Neutrophil (primary cell): ENCODE data around the gene ARHGEF6.

ENCODE experiments used
- H3K27ac ChIP-seq: fragments of 200-600 bp; sonication (generic); 2 replicates; pipeline ENCODE4 v1.5.1; 2016; ENCODE audit warnings: mild to moderate bottlenecking, moderate library complexity
- H3K27me3 ChIP-seq: fragments of 200-600 bp; sonication (generic); 2 replicates; pipeline ENCODE4 v1.6.0; 2016; ENCODE audit warnings: mild to moderate bottlenecking
- H3K36me3 ChIP-seq: fragments of 200-600 bp; sonication (generic); 2 replicates; pipeline ENCODE4 v1.5.1; 2017
- H3K4me1 ChIP-seq, 2 experiments: fragments of 200-600 bp in 1 of 2; sonication (generic) in 1 of 2; 1 replicate in 1 of 2; 2 replicates in 1 of 2; pipeline versions ENCODE4 v1.5.1 to v1.6.1; 2013 to 2016; ENCODE audit warnings: low read depth in 1 of 2, low read length in 1 of 2, mild to moderate bottlenecking in 1 of 2, moderate library complexity in 1 of 2; ENCODE audit not compliant: control insufficient read depth in 1 of 2, insufficient read depth in 1 of 2
- H3K4me3 ChIP-seq, 2 experiments: fragments of 200-600 bp in 1 of 2; sonication (generic) in 1 of 2; 1 replicate in 1 of 2; 2 replicates in 1 of 2; pipeline ENCODE4 v1.5.1; 2013 to 2016; ENCODE audit warnings: low read depth in 1 of 2, low read length in 1 of 2, mild to moderate bottlenecking in 1 of 2, moderate library complexity in 1 of 2
- H3K9me3 ChIP-seq: fragments of 200-600 bp; sonication (generic); 2 replicates; pipeline ENCODE4 v1.5.1; 2016
- CTCF ChIP-seq: fragments of 200-600 bp; sonication (generic); IDR thresholded peaks from 2 replicates; pipeline ENCODE4 v1.5.1; 2016; ENCODE audit warnings: antibody characterized with exemption

Gene ARHGEF6, protein sequence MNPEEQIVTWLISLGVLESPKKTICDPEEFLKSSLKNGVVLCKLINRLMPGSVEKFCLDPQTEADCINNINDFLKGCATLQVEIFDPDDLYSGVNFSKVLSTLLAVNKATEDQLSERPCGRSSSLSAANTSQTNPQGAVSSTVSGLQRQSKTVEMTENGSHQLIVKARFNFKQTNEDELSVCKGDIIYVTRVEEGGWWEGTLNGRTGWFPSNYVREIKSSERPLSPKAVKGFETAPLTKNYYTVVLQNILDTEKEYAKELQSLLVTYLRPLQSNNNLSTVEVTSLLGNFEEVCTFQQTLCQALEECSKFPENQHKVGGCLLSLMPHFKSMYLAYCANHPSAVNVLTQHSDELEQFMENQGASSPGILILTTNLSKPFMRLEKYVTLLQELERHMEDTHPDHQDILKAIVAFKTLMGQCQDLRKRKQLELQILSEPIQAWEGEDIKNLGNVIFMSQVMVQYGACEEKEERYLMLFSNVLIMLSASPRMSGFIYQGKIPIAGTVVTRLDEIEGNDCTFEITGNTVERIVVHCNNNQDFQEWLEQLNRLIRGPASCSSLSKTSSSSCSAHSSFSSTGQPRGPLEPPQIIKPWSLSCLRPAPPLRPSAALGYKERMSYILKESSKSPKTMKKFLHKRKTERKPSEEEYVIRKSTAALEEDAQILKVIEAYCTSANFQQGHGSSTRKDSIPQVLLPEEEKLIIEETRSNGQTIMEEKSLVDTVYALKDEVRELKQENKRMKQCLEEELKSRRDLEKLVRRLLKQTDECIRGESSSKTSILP

DNA sequence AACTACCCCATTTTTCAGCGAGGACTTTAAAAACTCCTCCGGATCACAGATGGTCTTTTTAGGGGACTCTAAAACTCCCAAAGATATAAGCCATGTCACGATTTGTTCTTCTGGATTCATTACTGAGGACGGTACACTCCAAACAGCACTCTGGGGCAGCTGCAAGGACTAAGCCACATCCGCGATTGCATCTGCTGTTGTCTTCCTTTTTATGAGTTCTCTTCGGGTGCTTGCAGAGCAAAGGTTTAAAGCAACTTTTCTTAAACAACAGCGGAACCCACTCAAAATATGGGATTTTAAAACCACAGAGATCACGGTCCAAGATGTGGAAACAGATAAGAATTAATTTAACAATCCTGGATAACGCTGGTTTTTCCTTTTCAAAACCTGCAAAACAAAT, at the start of gene ARHGEF6:
Gene ARHGEF6, minus strand, starts transcription at position 170 of the 400 bp plus-strand sequence. Its CDS starts 50 bp downstream, at position 120.
- Histone ChIP-seq H3K4me3 (peak within 1 kb of the TSS; percentile 59 to 67), H3K36me3 (no peaks in the 10 kb centered on the region), H3K27me3 (no peaks in the 10 kb centered on the region), H3K27ac (peak within 1 kb of the TSS; percentile 86), H3K9me3 (no peaks in the 10 kb centered on the region), H3K4me1 (peaks cover 44 to 51% of the 10 kb centered on the region in 2 experiments)
- TF ChIP-seq CTCF: no peak

- no peak for TF ChIP-seq CTCF
- peak overlapping the region; percentile 53 for H3K27ac ChIP-seq
Measured at GRCh38 chrX:136829413-136829812, 48.7 kb upstream of the ARHGEF6 start.

GRCh38 chrX:136828830-136829229, 48.1 kb upstream of the ARHGEF6 start:
- Histone ChIP-seq H3K4me1 (peaks cover 16 to 20% of the 10 kb centered on the region in 2 experiments), H3K36me3 (no peaks in the 10 kb centered on the region), H3K27me3 (no peaks in the 10 kb centered on the region), H3K9me3 (no peaks in the 10 kb centered on the region), H3K27ac (peak overlapping the region; percentile 53), H3K4me3 (no peak overlapping the region)
- TF ChIP-seq CTCF: no peak

More at GRCh38 chrX:136829413-136829812, 48.7 kb upstream of the ARHGEF6 start:
- Histone ChIP-seq H3K4me3 (no peak overlapping the region), H3K4me1 (peaks cover 16 to 20% of the 10 kb centered on the region in 2 experiments), H3K9me3 (no peaks in the 10 kb centered on the region), H3K27me3 (no peaks in the 10 kb centered on the region), H3K36me3 (no peaks in the 10 kb centered on the region)

- no peaks in the 10 kb centered on the region for H3K27me3 ChIP-seq
- H3K9me3 ChIP-seq: no peaks in the 10 kb centered on the region
- H3K36me3 ChIP-seq: no peaks in the 10 kb centered on the region
- no peak overlapping the region for H3K4me3 ChIP-seq
- no peak overlapping the region for H3K27ac ChIP-seq
- peaks cover 16 to 20% of the 10 kb centered on the region in 2 experiments for H3K4me1 ChIP-seq
- TF ChIP-seq CTCF: no peak
Measured at GRCh38 chrX:136827026-136827425, 46.3 kb upstream of the ARHGEF6 start.

- H3K9me3 ChIP-seq: no peaks in the 10 kb centered on the region
- H3K36me3 ChIP-seq: no peaks in the 10 kb centered on the region
- no peaks in the 10 kb centered on the region for H3K27me3 ChIP-seq
- TF ChIP-seq CTCF: no peak
- H3K27ac ChIP-seq: no peak overlapping the region
- H3K4me3 ChIP-seq: no peak overlapping the region
- peaks cover 16 to 20% of the 10 kb centered on the region in 2 experiments for H3K4me1 ChIP-seq
Measured at GRCh38 chrX:136825771-136826170, 45.0 kb upstream of the ARHGEF6 start.
